Measurements from ENCODE around the gene ST3GAL3. TPM values are rescaled to one million over a fixed set of nuclear protein-coding genes. Genes with fewer than 3 reads are reported as not detected.

ST3GAL3 gene
- total RNA-seq, 6 experiments from 2014 or later: 6.4 to 14.2 (median 12.0) TPM

DNA sequence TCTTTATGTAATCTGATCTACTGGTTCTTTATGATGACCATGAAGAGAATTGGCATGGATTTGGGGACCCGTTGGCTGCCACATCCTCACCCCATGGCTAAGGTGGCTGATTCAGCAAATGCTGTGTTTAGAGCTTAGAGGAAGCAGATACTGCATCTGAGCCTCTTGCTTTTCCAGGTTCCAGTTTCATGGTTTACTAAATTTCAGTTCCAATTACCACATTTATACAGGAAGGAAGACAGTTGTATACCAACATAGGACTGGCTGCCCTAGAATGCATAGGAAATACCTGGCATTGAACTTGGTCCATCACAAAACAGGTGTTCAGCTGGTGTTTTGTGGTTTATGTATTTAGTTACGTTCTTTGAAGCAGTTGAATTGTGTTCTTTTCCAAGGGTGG is 107.1 kb downstream of the ST3GAL3 start:
- intact Hi-C loops (cut with DNase I): no loop called here
- Histone ChIP-seq H3K27ac (no peak overlapping the region), H3K36me3 (peaks cover 0 to 8% (median 0%) of the 10 kb centered on the region in 4 donors), H3K9me3 (no peaks in the 10 kb centered on the region), H3K4me1 (no peaks in the 10 kb centered on the region), H3K27me3 (no peaks in the 10 kb centered on the region), H3K4me3 (no peak overlapping the region)
- TF ChIP-seq POLR2A (IDR thresholded peaks at IDR 0.05): no peak
- no peak for TF ChIP-seq CTCF (IDR thresholded peaks at IDR 0.05)
- ATAC-seq (no peak), DNase-seq (no peak)
- WGBS (ENCODE audit: insufficient coverage, low coverage, low lambda C conversion rate, missing lambda C conversion rate): 76% methylated on average over 2 of the region's 2 CpGs

- H3K4me1 ChIP-seq: no peaks in the 10 kb centered on the region
- TF ChIP-seq CTCF (IDR thresholded peaks at IDR 0.05) (no peak), POLR2A (IDR thresholded peaks at IDR 0.05) (no peak)
- H3K27me3 ChIP-seq: no peaks in the 10 kb centered on the region
- H3K36me3 ChIP-seq: peaks cover 0 to 11% (median 0%) of the 10 kb centered on the region in 4 donors
- intact Hi-C loops (cut with DNase I): no loop called here
- DNase-seq (no peak), ATAC-seq (no peak)
- H3K9me3 ChIP-seq: no peaks in the 10 kb centered on the region
- H3K27ac ChIP-seq: no peak overlapping the region
- no peak overlapping the region for H3K4me3 ChIP-seq
Observed at GRCh38 chr1:43817304-43817939, 110.1 kb downstream of the ST3GAL3 start.

DNA sequence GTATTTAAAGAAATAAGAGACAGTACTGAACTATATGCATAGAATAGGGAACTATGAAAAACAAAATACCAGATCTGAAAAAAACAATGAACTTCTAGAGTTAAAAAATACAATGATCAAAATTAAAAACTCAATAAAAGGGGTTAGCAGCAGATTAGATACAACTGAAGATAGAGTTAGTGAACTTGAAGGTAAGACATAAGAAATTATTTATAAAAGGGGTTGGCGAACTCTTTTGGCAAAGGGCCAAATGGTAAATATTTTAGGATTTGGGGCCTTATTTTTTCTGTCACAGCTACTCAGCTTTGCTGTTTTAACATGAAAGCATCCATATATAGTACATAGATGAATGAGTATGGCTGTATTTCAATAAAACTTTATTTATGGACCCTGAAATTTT is 111.4 kb downstream of the ST3GAL3 start:
- intact Hi-C loops (cut with DNase I): no loop called here

DNA sequence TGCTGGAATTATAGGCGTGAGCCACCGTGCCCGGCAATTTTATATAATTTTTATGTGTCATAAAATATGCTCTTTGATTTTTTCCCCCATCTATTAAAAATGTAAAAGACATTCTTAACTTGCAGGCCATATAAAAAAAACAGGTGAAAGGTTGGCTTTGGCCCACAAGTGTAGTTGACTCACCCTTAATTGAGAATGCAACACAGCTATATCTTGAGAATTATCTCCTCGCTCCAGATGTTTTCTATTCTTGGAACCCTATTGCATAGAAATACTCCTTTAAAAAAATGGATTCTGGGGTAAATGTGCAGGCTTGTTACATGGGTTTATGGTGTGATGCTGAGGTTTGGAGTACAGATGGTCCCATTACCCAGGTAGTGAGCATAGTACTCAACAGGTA is 112.0 kb downstream of the ST3GAL3 start:
- DNase-seq (no peak), ATAC-seq (no peak)
- Histone ChIP-seq H3K27me3 (no peaks in the 10 kb centered on the region), H3K4me1 (no peaks in the 10 kb centered on the region), H3K4me3 (no peak overlapping the region), H3K9me3 (no peaks in the 10 kb centered on the region), H3K27ac (no peak overlapping the region), H3K36me3 (peaks cover 0 to 11% (median 0%) of the 10 kb centered on the region in 4 donors)
- 95% methylated on average over 4 of the region's 4 CpGs for WGBS (ENCODE audit: insufficient coverage, low coverage, low lambda C conversion rate, missing lambda C conversion rate)
- no peak for TF ChIP-seq CTCF (IDR thresholded peaks at IDR 0.05)
- no peak for TF ChIP-seq POLR2A (IDR thresholded peaks at IDR 0.05)
- intact Hi-C loops (cut with DNase I): no loop called here

More for the DNA sequence above, 111.4 kb downstream of the ST3GAL3 start:
- Histone ChIP-seq H3K4me3 (no peak overlapping the region), H3K9me3 (no peaks in the 10 kb centered on the region), H3K27me3 (no peaks in the 10 kb centered on the region), H3K4me1 (no peaks in the 10 kb centered on the region), H3K27ac (no peak overlapping the region), H3K36me3 (peaks cover 0 to 11% (median 0%) of the 10 kb centered on the region in 4 donors)
- WGBS (ENCODE audit: insufficient coverage, low coverage, low lambda C conversion rate, missing lambda C conversion rate): 100% methylated on average over 1 of the region's 1 CpG
- DNase-seq (no peak), ATAC-seq (no peak)
- no peak for TF ChIP-seq CTCF (IDR thresholded peaks at IDR 0.05)
- TF ChIP-seq POLR2A (IDR thresholded peaks at IDR 0.05): no peak

GRCh38 chr1:43821471-43821870 is 114.1 kb downstream of the ST3GAL3 start:
- Histone ChIP-seq H3K4me3 (no peak overlapping the region), H3K9me3 (no peaks in the 10 kb centered on the region), H3K36me3 (peaks cover 0 to 4% (median 0%) of the 10 kb centered on the region in 4 donors), H3K4me1 (no peaks in the 10 kb centered on the region), H3K27ac (no peak overlapping the region), H3K27me3 (no peaks in the 10 kb centered on the region)
- TF ChIP-seq CTCF (IDR thresholded peaks at IDR 0.05) (no peak), POLR2A (IDR thresholded peaks at IDR 0.05) (no peak)
- ATAC-seq (no peak), DNase-seq (no peak)
- 91% methylated on average over 5 of the region's 5 CpGs for WGBS (ENCODE audit: insufficient coverage, low coverage, low lambda C conversion rate, missing lambda C conversion rate)
- intact Hi-C loops (cut with DNase I): no loop called here

Data from right lobe of liver (tissue), 6 donors.